ENCODE measurements around the gene PDE6C. TPM values are rescaled to one million over a fixed set of nuclear protein-coding genes. Genes with fewer than 3 reads are reported as not detected.

PDE6C gene
- total and polyA plus RNA-seq, 2 donors (not counting 1 experiment from before 2014, with no cell fraction given): not detected

- Histone ChIP-seq H3K27me3 (replicated peaks in 1 of 4; ENCODE audit: control extremely low read depth in 1 of 4, control insufficient read depth in 3 of 4, insufficient read depth in 4 of 4, low read length in 3 of 4) (no peaks in the 10 kb centered on the region), H3K4me2 (replicated peaks; ENCODE audit: low read depth, low read length, poor library complexity, severe bottlenecking) (no peak overlapping the region), H3K9ac (ENCODE audit: low read length) (no peak overlapping the region), H4K20me1 (ENCODE audit: control insufficient read depth, insufficient read depth, low read length, poor library complexity, severe bottlenecking) (no peaks in the 10 kb centered on the region), H3K27ac (ENCODE audit: low read length in 2 of 2) (no peak overlapping the region), H2AFZ (ENCODE audit: insufficient read depth, low read depth, low read length, poor library complexity, severe bottlenecking) (no peak overlapping the region), H3K79me2 (ENCODE audit: control insufficient read depth, insufficient read depth, low read length) (no peaks in the 10 kb centered on the region), H3K4me1 (ENCODE audit: control insufficient read depth in 2 of 2, insufficient read depth in 2 of 2, low read length in 2 of 2) (no peaks in the 10 kb centered on the region), H3K4me3 (ENCODE audit: control extremely low read depth in 1 of 5, extremely low read depth in 1 of 5, insufficient read depth in 1 of 5, low read depth in 2 of 5, low read length in 4 of 5) (no peak overlapping the region), H3K9me3 (ENCODE audit: control extremely low read depth in 1 of 3, control insufficient read depth in 2 of 3, insufficient read depth in 1 of 3, low read length in 2 of 3) (no peaks in the 10 kb centered on the region), H3K36me3 (replicated peaks in 1 of 2; ENCODE audit: control extremely low read depth in 1 of 2, control insufficient read depth in 1 of 2, extremely low read depth in 1 of 2, insufficient read depth in 2 of 2, low read length in 1 of 2) (peaks cover 2 to 41% of the 10 kb centered on the region in 2 experiments)
- no CpG with 5 or more reads among the region's 2 CpGs for WGBS (ENCODE audit: insufficient coverage)
- ATAC-seq (ENCODE audit: low read depth) (no peak), DNase-seq (no peak)
- ChIA-PET CTCF (no interaction called here), POLR2A (no interaction called here)
- TF ChIP-seq EZH2 (IDR thresholded peaks at IDR 0.05; ENCODE audit: borderline replicate concordance, insufficient read depth, low read depth, low read length, poor library complexity, severe bottlenecking) (no peak), CTCF (IDR thresholded peaks at IDR 0.05) (no peak)
- intact Hi-C loops (cut with micrococcal nuclease): no loop called here
- Mint-ChIP-seq H3K27me3 (no peaks in the 10 kb centered on the region), H3K4me3 (no peak overlapping the region), H3K27ac (no peak overlapping the region), H3K4me1 (no peaks in the 10 kb centered on the region), H3K9me3 (ENCODE audit: insufficient read depth) (no peaks in the 10 kb centered on the region)
Measured at GRCh38 chr10:93672022-93672678, 59.8 kb downstream of the PDE6C start.

- Mint-ChIP-seq H3K4me1 (no peaks in the 10 kb centered on the region), H3K4me3 (no peak overlapping the region), H3K27ac (no peak overlapping the region), H3K9me3 (ENCODE audit: insufficient read depth) (no peaks in the 10 kb centered on the region), H3K27me3 (no peaks in the 10 kb centered on the region)
- no peaks in the 10 kb centered on the region for H3K27me3 ChIP-seq (replicated peaks in 1 of 4; ENCODE audit: control extremely low read depth in 1 of 4, control insufficient read depth in 3 of 4, insufficient read depth in 4 of 4, low read length in 3 of 4)
- H3K79me2 ChIP-seq (ENCODE audit: control insufficient read depth, insufficient read depth, low read length): no peaks in the 10 kb centered on the region
- no peaks in the 10 kb centered on the region for H3K4me1 ChIP-seq (ENCODE audit: control insufficient read depth in 2 of 2, insufficient read depth in 2 of 2, low read length in 2 of 2)
- ATAC-seq (ENCODE audit: low read depth) (no peak), DNase-seq (no peak)
- no peak overlapping the region for H3K4me3 ChIP-seq (ENCODE audit: control extremely low read depth in 1 of 5, extremely low read depth in 1 of 5, insufficient read depth in 1 of 5, low read depth in 2 of 5, low read length in 4 of 5)
- no peak for TF ChIP-seq CTCF (IDR thresholded peaks at IDR 0.05)
- no peak for TF ChIP-seq EZH2 (IDR thresholded peaks at IDR 0.05; ENCODE audit: borderline replicate concordance, insufficient read depth, low read depth, low read length, poor library complexity, severe bottlenecking)
- H3K4me2 ChIP-seq (replicated peaks; ENCODE audit: low read depth, low read length, poor library complexity, severe bottlenecking): no peak overlapping the region
- H3K9me3 ChIP-seq (ENCODE audit: control extremely low read depth in 1 of 3, control insufficient read depth in 2 of 3, insufficient read depth in 1 of 3, low read length in 2 of 3): no peaks in the 10 kb centered on the region
- H4K20me1 ChIP-seq (ENCODE audit: control insufficient read depth, insufficient read depth, low read length, poor library complexity, severe bottlenecking): no peaks in the 10 kb centered on the region
- H2AFZ ChIP-seq (ENCODE audit: insufficient read depth, low read depth, low read length, poor library complexity, severe bottlenecking): no peak overlapping the region
- 100% methylated on average over 1 of the region's 2 CpGs for WGBS (ENCODE audit: insufficient coverage)
- POLR2A ChIA-PET: no interaction called here
- H3K27ac ChIP-seq (ENCODE audit: low read length in 2 of 2): no peak overlapping the region
- H3K9ac ChIP-seq (ENCODE audit: low read length): no peak overlapping the region
- intact Hi-C loops (cut with micrococcal nuclease): no loop called here
- peaks cover 2 to 43% of the 10 kb centered on the region in 2 experiments for H3K36me3 ChIP-seq (replicated peaks in 1 of 2; ENCODE audit: control extremely low read depth in 1 of 2, control insufficient read depth in 1 of 2, extremely low read depth in 1 of 2, insufficient read depth in 2 of 2, low read length in 1 of 2)
- CTCF ChIA-PET: no interaction called here
Measured at GRCh38 chr10:93672890-93673289, 60.6 kb downstream of the PDE6C start.

Measured in B cell (primary cell).